Stromal cell of bone marrow (primary cell): ENCODE data around the gene SYNGR4.

Source experiments
- DNase-seq: peaks from one replicate; pipeline ENCODE4 v3.0.0-alpha.2; 2012; ENCODE audit warnings: low read depth

The SYNGR4 gene

GRCh38 chr19:48396016-48396823 is 32.1 kb downstream of the SYNGR4 start:
- DNase-seq: no peak

- DNase-seq: no peak
Measured at GRCh38 chr19:48396824-48397176, 32.6 kb downstream of the SYNGR4 start.

GRCh38 chr19:48397263-48398101 is 33.3 kb downstream of the SYNGR4 start:
- DNase-seq: no peak

GRCh38 chr19:48398102-48398374 is 33.9 kb downstream of the SYNGR4 start:
- DNase-seq: no peak

GRCh38 chr19:48398375-48399235 is 34.4 kb downstream of the SYNGR4 start:
- DNase-seq: no peak

GRCh38 chr19:48400018-48400742 is 36.0 kb downstream of the SYNGR4 start:
- peak; percentile 73 for DNase-seq

- DNase-seq: no peak
Measured at GRCh38 chr19:48401287-48401686, 37.1 kb downstream of the SYNGR4 start.

GRCh38 chr19:48403606-48404005 is 39.4 kb downstream of the SYNGR4 start:
- no peak for DNase-seq

- DNase-seq: no peak
Measured at GRCh38 chr19:48405010-48405659, 41.0 kb downstream of the SYNGR4 start.

GRCh38 chr19:48405850-48406249 is 41.7 kb downstream of the SYNGR4 start:
- DNase-seq: no peak

GRCh38 chr19:48413879-48414587 is 49.9 kb downstream of the SYNGR4 start:
- no peak for DNase-seq

- DNase-seq: no peak
Measured at GRCh38 chr19:48415395-48415794, 51.2 kb downstream of the SYNGR4 start.

GRCh38 chr19:48415806-48416221 is 51.6 kb downstream of the SYNGR4 start:
- no peak for DNase-seq

GRCh38 chr19:48417421-48417820 is 53.3 kb downstream of the SYNGR4 start:
- DNase-seq: no peak

- DNase-seq: no peak
Measured at GRCh38 chr19:48418317-48419064, 54.3 kb downstream of the SYNGR4 start.

- DNase-seq: no peak
Measured at GRCh38 chr19:48419158-48419920, 55.2 kb downstream of the SYNGR4 start.

GRCh38 chr19:48421548-48421947 is 57.4 kb downstream of the SYNGR4 start:
- DNase-seq: no peak

- no peak for DNase-seq
Measured at GRCh38 chr19:48424694-48425219, 60.6 kb downstream of the SYNGR4 start.
